K562 (cell line): ENCODE results near the gene FKBP8. TPM values are rescaled to one million over a fixed set of nuclear protein-coding genes. Genes with fewer than 3 reads are reported as not detected.

Experiments used
- C11orf30 ChIP-seq: fragments of 450-650 bp; IDR thresholded peaks from 2 replicates; pipeline ENCODE4 v1.6.1; 2016; ENCODE audit warnings: low read depth, mild to moderate bottlenecking
- CBX3 ChIP-seq, 2 experiments: IDR thresholded peaks; 1 replicate in 1 of 2; 2 replicates in 1 of 2; pipeline ENCODE4 v1.6.1; 2012; ENCODE audit warnings: inconsistent platforms in 2 of 2, low read length in 2 of 2, borderline replicate concordance in 1 of 2, control low read depth in 1 of 2
- CREBBP ChIP-seq: IDR thresholded peaks from one replicate; pipeline ENCODE4 v1.6.1; 2012; ENCODE audit warnings: low read depth, mild to moderate bottlenecking, control low read depth, inconsistent platforms, low read length
- DACH1 ChIP-seq: fragments of 450-650 bp; IDR thresholded peaks from 2 replicates; pipeline ENCODE4 v1.6.1; 2018; ENCODE audit not compliant: partially characterized antibody
- GTF2E2 ChIP-seq: fragments of 200-800 bp; sonication (Bioruptor generic); IDR thresholded peaks from 2 replicates; pipeline ENCODE4 v1.6.1; 2016; ENCODE audit warnings: missing genetic modification characterization, missing compliant biosample characterization
- HDAC1 ChIP-seq, 2 experiments: fragments of 450-650 bp; IDR thresholded peaks; 2 replicates each; pipeline ENCODE4 v1.6.1; 2016 to 2017; ENCODE audit warnings: inconsistent platforms in 1 of 2, mild to moderate bottlenecking in 1 of 2, moderate library complexity in 1 of 2
- HDGF ChIP-seq: fragments of 450-650 bp; IDR thresholded peaks from 2 replicates; pipeline ENCODE4 v1.6.1; 2016
- HMGN3 ChIP-seq: IDR thresholded peaks from 2 replicates; pipeline ENCODE4 v1.6.1; 2011; ENCODE audit warnings: borderline replicate concordance, low read depth, mild to moderate bottlenecking, mixed read lengths, low read length; ENCODE audit not compliant: insufficient read length; ENCODE audit errors: extremely low read depth
- HOXB6 ChIP-seq: fragments of 250-450 bp; sonication (Bioruptor Pico); IDR thresholded peaks from 2 replicates; pipeline ENCODE4 v1.5.1; 2022; ENCODE audit warnings: mild to moderate bottlenecking, borderline replicate concordance
- KLF1 ChIP-seq: fragments of 450-650 bp; IDR thresholded peaks from 2 replicates; pipeline ENCODE4 v1.6.1; 2016; ENCODE audit warnings: missing genetic modification characterization, missing compliant biosample characterization
- NCOA6 ChIP-seq: fragments of 450-650 bp; IDR thresholded peaks from 2 replicates; pipeline ENCODE4 v1.6.1; 2017; ENCODE audit warnings: mild to moderate bottlenecking
- PHF21A ChIP-seq: fragments of 450-650 bp; IDR thresholded peaks from 2 replicates; pipeline ENCODE4 v1.6.1; 2017; ENCODE audit warnings: low read depth, borderline replicate concordance
- RBM15 ChIP-seq: fragments of 200-400 bp; formaldehyde crosslinking; IDR thresholded peaks from 2 replicates; pipeline ENCODE4 v1.6.1; 2018; ENCODE audit warnings: mild to moderate bottlenecking, low read length, moderate library complexity; ENCODE audit not compliant: insufficient read depth
- SAFB2 ChIP-seq: fragments of 200-400 bp; formaldehyde crosslinking; IDR thresholded peaks from 2 replicates; pipeline ENCODE4 v1.6.1; 2018; ENCODE audit warnings: borderline replicate concordance, low read length, low read depth, moderate library complexity; ENCODE audit not compliant: severe bottlenecking
- SAP30 ChIP-seq: fragments of 200-600 bp; sonication (generic); IDR thresholded peaks from 2 replicates; pipeline ENCODE4 v1.6.1; 2012; ENCODE audit warnings: borderline replicate concordance, low read depth, mild to moderate bottlenecking, moderate library complexity, low read length, control low read depth, inconsistent platforms; ENCODE audit not compliant: insufficient read depth, poor library complexity, severe bottlenecking
- SIRT6 ChIP-seq: IDR thresholded peaks from one replicate; pipeline ENCODE4 v1.6.1; 2012; ENCODE audit warnings: low read depth, mild to moderate bottlenecking, control low read depth, inconsistent platforms, low read length, moderate library complexity
- SMARCE1 ChIP-seq: fragments of 450-650 bp; IDR thresholded peaks from 2 replicates; pipeline ENCODE4 v1.7.1; 2016; ENCODE audit warnings: mild to moderate bottlenecking
- SNRNP70 ChIP-seq: fragments of 200-400 bp; formaldehyde crosslinking; optimal IDR thresholded peaks from 2 replicates; pipeline ENCODE3; 2017; ENCODE audit warnings: low read depth, low read length
- ZBTB11 ChIP-seq, 3 experiments: fragments of 200-800 bp in 1 of 3; fragments of 250-450 bp in 1 of 3; fragments of 450-650 bp in 1 of 3; sonication (Bioruptor Pico) in 1 of 3; sonication (Bioruptor generic) in 1 of 3; formaldehyde crosslinking in 1 of 3; IDR thresholded peaks; 2 replicates each; pipeline versions ENCODE4 v1.6.1 to v1.8.0; 2016 to 2022; ENCODE audit warnings: mild to moderate bottlenecking in 2 of 3, missing genetic modification characterization in 2 of 3, missing compliant biosample characterization in 1 of 3, moderate library complexity in 1 of 3
- ZNF354B ChIP-seq: fragments of 250-450 bp; sonication (Bioruptor Pico); IDR thresholded peaks from 2 replicates; pipeline ENCODE4 v1.4.0; 2020
- ZNF740 ChIP-seq, 3 experiments: fragments of 200-800 bp in 1 of 3; sonication (Bioruptor generic) in 1 of 3; sonication (generic) in 1 of 3; formaldehyde crosslinking in 1 of 3; IDR thresholded peaks; 2 replicates each; pipeline versions ENCODE4 v1.6.1 to v1.8.0; 2016 to 2022; ENCODE audit warnings: mild to moderate bottlenecking in 2 of 3, missing compliant biosample characterization in 2 of 3, missing genetic modification characterization in 2 of 3, missing genetic modification reagents in 1 of 3
- polyA plus RNA-seq, 8 experiments: library from polyadenylated mRNA; depleted of rRNA in 4 of 8; stranded (reverse) in 5 of 8; unstranded in 3 of 8; fragments of >200 nt; fragmentation: Nextera tagmentation in 2 of 8; fragmentation: Illumina TruSeq in 1 of 8; extraction: Ambion mirVana in 2 of 8; extraction: Trizol in 1 of 8; gene quantifications; 2 replicates each; pipeline versions ENCODE4 v1.2.1 to v1.2.3, GENCODE V29; 2011 to 2014; ENCODE audit warnings: inconsistent platforms in 1 of 8, missing spikeins in 1 of 8
- total RNA-seq, 7 experiments: library from RNA; depleted of rRNA in 6 of 7; stranded (reverse); fragments of >200 nt in 6 of 7; fragmentation: Illumina TruSeq in 2 of 7; extraction: Trizol in 2 of 7; gene quantifications; 2 replicates each; pipeline versions ENCODE4 v1.2.1 to v1.2.3, GENCODE V29; 2011 to 2021; ENCODE audit warnings: low replicate concordance in 1 of 7

FKBP8 gene
- total and polyA plus RNA-seq, 9 of the 15 experiments (the other 6 are each of a cell fraction or from before 2014, with no cell fraction given): 0.46 to 236 (median 104) TPM

GRCh38 chr19:18571564-18572344, 28.4 kb upstream of the FKBP8 start, which contains the start of gene UBA52 (continued):
- TF ChIP-seq KLF1 (tag) (peak; percentile 97), PHF21A (no peak), HMGN3 (peak; percentile 96), CREBBP (no peak), ZNF354B (CRISPR knock-in tag) (no peak), SIRT6 (no peak), HDAC1 (IDR thresholded peaks at IDR 0.05) (peak in 1 of 2 experiments; percentile 94; a peak in 2 of 4 replicates), SAFB2 (no peak), SAP30 (peak; percentile 71), SMARCE1 (no peak), SNRNP70 (no peak), ZBTB11 (CRISPR knock-in tag; IDR thresholded peaks at IDR 0.05) (peak in 1 of 3 experiments; percentile 82; a peak in 1 of 6 replicates), C11orf30 (peak; percentile 88), ZNF740 (CRISPR knock-in tag; IDR thresholded peaks at IDR 0.05) (no peak), ZNF740 (tag; IDR thresholded peaks at IDR 0.05) (no peak), RBM15 (no peak), CBX3 (IDR thresholded peaks at IDR 0.05; ENCODE audit: borderline replicate concordance in 1 of 2, low read length in 2 of 2) (peak in 1 of 2 experiments; percentile 77; a peak in 1 of 3 replicates), HDGF (no peak), NCOA6 (no peak), GTF2E2 (tag) (no peak), HOXB6 (no peak), DACH1 (no peak)
